Measurements from ENCODE around the gene IFIT3. TPM values are rescaled to one million over a fixed set of nuclear protein-coding genes. Genes with fewer than 3 reads are reported as not detected.
A peak's percentile ranks its signal among the peaks of the same experiment; 100 is the strongest.

IFIT3 gene
- total and polyA plus RNA-seq, 9 of the 15 experiments (the other 6 are each of a cell fraction or from before 2014, with no cell fraction given) = 0.23 to 2.2 (median 0.77) TPM

DNA sequence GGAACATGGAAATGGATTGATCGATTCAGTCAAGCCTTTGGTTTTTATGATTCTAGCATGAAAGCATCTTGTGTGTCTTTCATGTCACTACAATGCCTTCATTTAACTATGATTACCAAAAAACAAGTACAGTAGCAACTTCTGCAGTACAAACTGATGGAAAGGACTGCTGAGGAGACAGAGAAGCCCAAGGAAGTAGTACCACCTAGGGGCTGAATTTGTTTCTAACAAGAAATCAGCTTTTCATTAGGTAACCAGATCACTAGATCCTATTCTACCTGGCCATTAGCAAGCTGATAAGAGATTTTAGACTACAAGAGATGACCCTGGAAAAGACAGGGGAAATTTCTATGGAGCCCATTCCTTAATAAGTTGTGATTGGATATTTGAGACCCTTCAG lies 61.5 kb downstream of the IFIT3 start (continued):
- no peak for TF ChIP-seq FOXP1 (CRISPR knock-in tag; IDR thresholded peaks at IDR 0.05)
- TF ChIP-seq TCFL5 (CRISPR knock-in tag; conservative IDR thresholded peaks at IDR 0.05) = no peak
- TF ChIP-seq, protein P1, sequence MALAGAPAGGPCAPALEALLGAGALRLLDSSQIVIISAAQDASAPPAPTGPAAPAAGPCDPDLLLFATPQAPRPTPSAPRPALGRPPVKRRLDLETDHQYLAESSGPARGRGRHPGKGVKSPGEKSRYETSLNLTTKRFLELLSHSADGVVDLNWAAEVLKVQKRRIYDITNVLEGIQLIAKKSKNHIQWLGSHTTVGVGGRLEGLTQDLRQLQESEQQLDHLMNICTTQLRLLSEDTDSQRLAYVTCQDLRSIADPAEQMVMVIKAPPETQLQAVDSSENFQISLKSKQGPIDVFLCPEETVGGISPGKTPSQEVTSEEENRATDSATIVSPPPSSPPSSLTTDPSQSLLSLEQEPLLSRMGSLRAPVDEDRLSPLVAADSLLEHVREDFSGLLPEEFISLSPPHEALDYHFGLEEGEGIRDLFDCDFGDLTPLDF (CRISPR knock-in tag; IDR thresholded peaks at IDR 0.05) = no peak
- TF ChIP-seq ZNF124 (CRISPR knock-in tag; IDR thresholded peaks at IDR 0.05) = no peak
- TF ChIP-seq, protein P2, sequence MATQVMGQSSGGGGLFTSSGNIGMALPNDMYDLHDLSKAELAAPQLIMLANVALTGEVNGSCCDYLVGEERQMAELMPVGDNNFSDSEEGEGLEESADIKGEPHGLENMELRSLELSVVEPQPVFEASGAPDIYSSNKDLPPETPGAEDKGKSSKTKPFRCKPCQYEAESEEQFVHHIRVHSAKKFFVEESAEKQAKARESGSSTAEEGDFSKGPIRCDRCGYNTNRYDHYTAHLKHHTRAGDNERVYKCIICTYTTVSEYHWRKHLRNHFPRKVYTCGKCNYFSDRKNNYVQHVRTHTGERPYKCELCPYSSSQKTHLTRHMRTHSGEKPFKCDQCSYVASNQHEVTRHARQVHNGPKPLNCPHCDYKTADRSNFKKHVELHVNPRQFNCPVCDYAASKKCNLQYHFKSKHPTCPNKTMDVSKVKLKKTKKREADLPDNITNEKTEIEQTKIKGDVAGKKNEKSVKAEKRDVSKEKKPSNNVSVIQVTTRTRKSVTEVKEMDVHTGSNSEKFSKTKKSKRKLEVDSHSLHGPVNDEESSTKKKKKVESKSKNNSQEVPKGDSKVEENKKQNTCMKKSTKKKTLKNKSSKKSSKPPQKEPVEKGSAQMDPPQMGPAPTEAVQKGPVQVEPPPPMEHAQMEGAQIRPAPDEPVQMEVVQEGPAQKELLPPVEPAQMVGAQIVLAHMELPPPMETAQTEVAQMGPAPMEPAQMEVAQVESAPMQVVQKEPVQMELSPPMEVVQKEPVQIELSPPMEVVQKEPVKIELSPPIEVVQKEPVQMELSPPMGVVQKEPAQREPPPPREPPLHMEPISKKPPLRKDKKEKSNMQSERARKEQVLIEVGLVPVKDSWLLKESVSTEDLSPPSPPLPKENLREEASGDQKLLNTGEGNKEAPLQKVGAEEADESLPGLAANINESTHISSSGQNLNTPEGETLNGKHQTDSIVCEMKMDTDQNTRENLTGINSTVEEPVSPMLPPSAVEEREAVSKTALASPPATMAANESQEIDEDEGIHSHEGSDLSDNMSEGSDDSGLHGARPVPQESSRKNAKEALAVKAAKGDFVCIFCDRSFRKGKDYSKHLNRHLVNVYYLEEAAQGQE (IDR thresholded peaks at IDR 0.05; ENCODE audit: borderline replicate concordance) = peak; percentile 39; the same call in 1 of the 2 replicates
- TF ChIP-seq, protein P2 (CRISPR knock-in tag; IDR thresholded peaks at IDR 0.05; ENCODE audit: low read depth) = no peak
- TF ChIP-seq RFX1 (IDR thresholded peaks at IDR 0.05) = no peak
- no peak for TF ChIP-seq RHOXF2B (CRISPR knock-in tag; conservative IDR thresholded peaks at IDR 0.05)
- TF ChIP-seq SETDB1 (IDR thresholded peaks at IDR 0.05; ENCODE audit: low read length) = no peak
- no peak for TF ChIP-seq ZNF785 (CRISPR knock-in tag; IDR thresholded peaks at IDR 0.05)
- TF ChIP-seq SRSF1 (IDR thresholded peaks at IDR 0.05; ENCODE audit: low read depth, low read length) = no peak
- no peak for TF ChIP-seq NCOA6 (IDR thresholded peaks at IDR 0.05)
- no peak for TF ChIP-seq RBM34 (IDR thresholded peaks at IDR 0.05; ENCODE audit: borderline replicate concordance, insufficient read depth, low read length)
- TF ChIP-seq ZNF311 (CRISPR knock-in tag; IDR thresholded peaks at IDR 0.05) = no peak
- TF ChIP-seq HLTF (IDR thresholded peaks at IDR 0.05) = no peak

Data from K562 (cell line).